HG03457 (cell line): Measurements from ENCODE around the gene PLA2G4A.
A peak's percentile ranks its signal among the peaks of the same experiment; 100 is the strongest.

ENCODE experiments used
- ATAC-seq: cut with Tn5 transposase; IDR thresholded peaks from one replicate; pipeline ENCODE4 v1.9.1; 2021; ENCODE audit warnings: moderate number of reproducible peaks; ENCODE audit not compliant: unreplicated experiment

PLA2G4A gene

GRCh38 chr1:186828611-186829454 lies at the start of gene PLA2G4A:
Gene PLA2G4A, plus strand, starts transcription at chr1:186828949. Its CDS starts 25,406 bp downstream, at chr1:186854355.
- ATAC-seq: peak; percentile 70

DNA sequence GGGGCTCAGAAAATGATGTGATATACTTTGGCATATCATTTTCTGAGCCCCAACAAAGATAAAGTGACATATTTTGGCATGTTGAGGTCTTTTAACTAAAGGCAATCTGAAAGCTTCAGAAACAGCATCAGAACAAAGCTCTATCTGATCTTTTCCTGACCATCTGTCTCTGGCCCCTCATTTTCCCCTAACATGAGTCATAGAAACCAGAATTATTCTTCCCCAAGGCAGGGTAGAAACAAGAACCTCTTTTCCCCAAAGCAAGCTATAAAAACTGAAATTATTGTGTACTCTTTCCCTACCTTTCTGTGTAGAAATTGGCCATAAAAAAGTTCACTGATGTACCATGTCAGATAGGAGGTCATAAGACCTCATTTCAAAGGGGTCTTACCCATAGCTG lies 48.7 kb upstream of the PLA2G4A start:
- no peak for ATAC-seq

DNA sequence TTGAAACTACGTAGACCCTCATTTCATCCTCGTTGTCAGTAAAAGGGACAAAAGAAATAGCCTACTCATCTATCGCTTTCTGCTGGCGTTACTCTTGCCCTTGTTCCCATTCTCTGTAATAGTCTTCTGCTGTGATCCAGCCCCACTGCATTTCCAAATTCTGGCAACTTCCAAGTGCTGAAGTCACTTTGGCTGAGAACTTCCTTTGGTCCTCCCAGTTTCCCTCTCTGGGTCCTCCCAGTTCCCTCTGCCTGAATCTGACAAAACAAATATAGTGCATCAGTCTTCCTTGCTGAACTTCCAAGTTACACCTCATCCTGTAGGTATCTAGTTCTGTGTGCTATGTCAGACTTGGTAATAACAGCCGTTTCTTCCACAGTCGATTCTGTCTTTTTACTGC lies 47.0 kb upstream of the PLA2G4A start:
- ATAC-seq: no peak

- ATAC-seq: no peak
Observed at GRCh38 chr1:186782791-186783190, 46.0 kb upstream of the PLA2G4A start.

DNA sequence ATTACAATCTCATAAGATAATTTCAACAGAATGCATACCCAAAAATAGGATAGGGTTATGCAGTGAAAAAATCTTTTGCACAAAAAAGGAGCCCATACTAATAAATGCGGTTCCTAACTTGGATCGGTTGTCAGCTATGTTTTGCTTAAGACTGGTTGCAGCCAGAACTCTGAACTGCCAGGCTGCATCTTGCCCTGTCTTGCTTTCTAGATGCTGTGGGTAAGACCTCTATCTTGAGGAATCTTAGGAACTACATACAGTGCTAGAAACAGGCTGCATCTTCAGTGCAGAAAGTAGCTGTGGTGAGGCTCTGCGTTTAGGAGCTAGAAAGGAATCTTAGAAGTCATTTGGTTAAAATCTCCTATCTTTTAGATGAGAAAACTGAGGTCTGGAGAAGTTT lies 45.6 kb upstream of the PLA2G4A start:
- no peak for ATAC-seq

DNA sequence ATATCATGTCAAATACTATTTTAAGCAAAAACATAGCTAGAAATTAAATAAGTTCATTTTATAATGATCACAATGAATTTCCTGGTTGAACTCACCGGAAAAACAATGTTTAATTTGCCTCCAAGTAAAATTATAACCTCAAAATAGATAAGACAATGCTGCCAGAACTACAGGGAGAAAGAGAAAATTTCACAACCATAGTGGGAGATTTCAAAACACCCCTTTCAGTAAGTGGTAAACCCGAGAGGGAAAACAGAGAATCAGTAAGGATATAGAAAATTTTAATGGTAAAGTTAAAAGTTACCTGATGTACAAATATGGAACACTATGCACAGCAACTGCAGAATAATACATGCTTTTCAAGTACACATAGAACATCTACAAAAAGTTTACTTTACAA lies 43.2 kb upstream of the PLA2G4A start:
- no peak for ATAC-seq

DNA sequence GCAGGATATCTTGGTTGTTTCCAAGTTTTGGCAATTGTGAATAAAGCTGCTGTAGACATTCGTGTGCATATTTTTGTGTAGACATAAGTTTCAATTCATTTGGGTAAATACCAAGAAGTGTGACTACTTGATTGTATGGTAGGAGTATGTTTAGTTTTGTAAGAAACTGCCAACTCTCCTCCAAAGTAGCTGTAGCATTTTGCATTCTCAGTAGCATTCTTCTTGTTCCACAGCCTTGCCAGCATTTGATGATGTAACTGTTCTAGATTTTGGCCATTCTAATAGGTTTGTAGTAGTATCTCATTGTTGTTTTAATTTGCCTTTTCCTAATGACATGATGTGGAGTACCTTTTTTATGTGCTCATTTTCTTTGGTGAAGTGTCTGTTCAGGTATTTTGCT lies 38.6 kb upstream of the PLA2G4A start:
- ATAC-seq: no peak

GRCh38 chr1:186792870-186793581 lies 35.7 kb upstream of the PLA2G4A start:
- no peak for ATAC-seq

- no peak for ATAC-seq
Observed at GRCh38 chr1:186793582-186793927, 35.2 kb upstream of the PLA2G4A start.

GRCh38 chr1:186798960-186799688 lies 29.6 kb upstream of the PLA2G4A start:
- no peak for ATAC-seq

DNA sequence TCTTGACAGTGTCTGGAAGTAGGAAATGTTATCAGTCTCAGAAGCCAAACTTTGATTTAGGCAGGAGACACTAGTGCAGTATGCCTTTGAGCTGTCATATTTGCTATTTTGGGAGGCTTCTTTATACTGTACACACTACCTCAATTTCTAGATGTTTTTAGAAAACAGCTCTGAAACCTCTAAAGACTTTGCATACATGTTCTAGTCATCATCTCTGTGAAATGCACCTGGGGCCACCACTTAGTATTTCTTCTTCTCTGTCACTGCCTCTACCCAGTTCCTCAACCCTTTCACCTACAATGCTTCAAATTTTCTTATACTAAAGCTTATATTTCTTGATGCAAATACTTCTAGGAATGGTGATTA lies 29.1 kb upstream of the PLA2G4A start:
- ATAC-seq: peak; percentile 89

- no peak for ATAC-seq
Observed at GRCh38 chr1:186802388-186802787, 26.4 kb upstream of the PLA2G4A start.

- ATAC-seq: no peak
Observed at GRCh38 chr1:186804679-186805078, 24.1 kb upstream of the PLA2G4A start.

- ATAC-seq: no peak
Observed at GRCh38 chr1:186806477-186806876, 22.3 kb upstream of the PLA2G4A start.

GRCh38 chr1:186807163-186807562 lies 21.6 kb upstream of the PLA2G4A start:
- no peak for ATAC-seq

GRCh38 chr1:186811892-186812291 lies 16.9 kb upstream of the PLA2G4A start:
- ATAC-seq: no peak

DNA sequence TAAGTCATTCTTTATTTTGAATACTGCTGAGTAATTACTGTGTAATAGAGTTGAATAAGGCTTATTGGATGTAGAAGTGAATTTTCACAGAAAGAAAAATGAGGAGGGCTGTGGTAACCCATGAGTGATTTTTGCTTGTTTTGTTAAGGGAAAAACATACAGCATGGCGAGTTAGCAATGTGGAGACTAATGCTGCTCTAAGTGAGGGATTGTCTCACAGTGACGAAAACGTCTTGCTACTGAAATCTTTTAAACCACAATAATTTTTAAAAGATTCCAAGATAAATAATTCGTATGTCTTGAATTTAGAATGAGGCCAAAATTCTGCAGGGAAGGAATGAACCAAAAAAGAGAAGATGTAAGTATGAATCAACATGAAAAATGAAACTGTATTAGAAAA lies 16.2 kb upstream of the PLA2G4A start:
- ATAC-seq: no peak

GRCh38 chr1:186813420-186813819 lies 15.3 kb upstream of the PLA2G4A start:
- no peak for ATAC-seq

GRCh38 chr1:186819126-186819525 lies 9.6 kb upstream of the PLA2G4A start:
- ATAC-seq: peak; percentile 61

GRCh38 chr1:186819563-186819962 lies 9.2 kb upstream of the PLA2G4A start:
- ATAC-seq: peak; percentile 43

DNA sequence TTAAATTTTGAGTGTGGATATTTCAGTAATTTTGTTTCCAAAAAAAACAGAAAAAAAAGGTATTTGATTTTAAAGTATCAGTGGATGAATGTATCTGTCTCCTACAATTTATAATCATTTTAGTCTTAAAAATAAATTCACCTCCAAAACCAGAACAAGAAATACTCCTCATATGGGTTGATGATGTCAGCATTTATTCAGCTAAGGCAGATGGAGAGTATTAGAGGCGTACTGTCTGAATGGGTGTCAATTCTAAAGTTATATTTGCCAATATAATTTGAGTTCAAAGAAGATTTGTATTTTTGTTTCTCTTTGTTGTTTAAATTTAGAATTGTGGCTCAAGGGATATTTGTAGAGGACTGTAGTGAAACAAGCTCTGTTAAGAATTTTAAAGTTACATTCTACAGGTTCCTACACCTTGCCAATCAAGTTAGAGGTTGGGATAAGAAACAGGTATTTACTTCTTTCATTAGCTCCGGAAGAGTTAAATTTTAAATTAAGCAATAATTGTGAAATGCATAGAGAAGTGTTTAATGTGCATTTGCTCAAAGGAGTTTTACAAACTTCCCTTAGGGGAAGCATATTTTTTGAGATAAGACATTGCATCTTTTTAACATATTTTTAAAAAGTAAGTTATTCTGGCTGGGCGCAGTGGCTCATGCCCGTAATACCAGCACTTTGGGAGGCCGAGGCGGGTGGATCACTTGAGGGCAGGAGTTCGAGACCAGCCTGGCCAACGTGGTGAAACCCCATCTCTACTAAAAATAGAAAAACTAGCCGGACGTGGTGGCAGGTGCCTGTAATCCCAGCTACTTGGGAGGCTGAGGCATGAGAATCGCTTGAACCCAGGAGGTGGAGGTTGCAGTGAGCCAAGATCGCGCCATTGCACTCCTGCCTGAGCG lies 1.2 kb downstream of the PLA2G4A start:
- ATAC-seq: no peak
